A549 (cell line): Measurements from ENCODE around the gene CPZ. TPM values are rescaled to one million over a fixed set of nuclear protein-coding genes. Genes with fewer than 3 reads are reported as not detected.

ENCODE experiments used
- ATAC-seq, 2 experiments: fragments of 200-7000 bp in 1 of 2; fragments of >200 bp in 1 of 2; cut with Nextera tagmentation in 1 of 2; cut with Tn5 transposase in 1 of 2; 3 replicates each; pipeline versions ENCODE4 v1.8.0 to v1.9.1; 2018 to 2020; ENCODE audit warnings: mild to moderate bottlenecking in 1 of 2, moderate library complexity in 1 of 2
- CTCF ChIA-PET: fragments of 300-600 bp; sonication (Branson Sonifier 250); formaldehyde crosslinking; extraction: SDS; loops from one replicate; lab custom pipeline; 2021; ENCODE audit warnings: antibody characterized with exemption, inconsistent platforms; lab: Yijun Ruan, JAX
- POLR2A ChIA-PET: fragments of 350-600 bp; formaldehyde crosslinking; extraction: SDS; loops from one replicate; lab custom pipeline; 2021; ENCODE audit warnings: antibody characterized with exemption, inconsistent platforms; lab: Yijun Ruan, JAX
- DNase-seq, 2 experiments: peaks; one replicate each; pipeline versions ENCODE4 v3.0.0 to v3.0.0-alpha.2; 2011 to 2016; ENCODE audit warnings: low read depth in 1 of 2, low spot score in 1 of 2
- FAIRE-seq: peaks from 2 replicates; lab custom pipeline; 2011; peaks lifted over from hg19 to GRCh38; lab: Jason Lieb, UNC
- H3K27ac ChIP-seq, 2 experiments: fragments of >200 bp; sonication (Bioruptor Twin); formaldehyde crosslinking; 3 replicates each; pipeline ENCODE4 v1.5.1; 2016 to 2017
- H3K4me1 ChIP-seq: fragments of >200 bp; sonication (Bioruptor Twin); formaldehyde crosslinking; 3 replicates; pipeline ENCODE4 v1.6.1; 2016
- H3K4me2 ChIP-seq: fragments of >200 bp; sonication (Bioruptor Twin); formaldehyde crosslinking; 3 replicates; pipeline ENCODE4 v1.6.1; 2016
- H3K4me3 ChIP-seq: fragments of >200 bp; sonication (Bioruptor Twin); formaldehyde crosslinking; 3 replicates; pipeline ENCODE4 v1.5.1; 2016
- H3K9me3 ChIP-seq: fragments of >200 bp; sonication (Bioruptor Twin); formaldehyde crosslinking; 3 replicates; pipeline ENCODE4 v1.6.1; 2016
- BHLHE40 ChIP-seq: IDR thresholded peaks from 2 replicates; pipeline ENCODE4 v1.6.1; 2012; ENCODE audit warnings: low read depth, low read length, inconsistent platforms
- CBX2 ChIP-seq: fragments of 200-600 bp; sonication (generic); IDR thresholded peaks from 2 replicates; pipeline ENCODE4 v1.6.1; 2016; ENCODE audit warnings: low read depth, mild to moderate bottlenecking, borderline replicate concordance
- CEBPB ChIP-seq, 2 experiments: fragments of >200 bp in 1 of 2; sonication (Bioruptor Twin) in 1 of 2; formaldehyde crosslinking in 1 of 2; IDR thresholded peaks; 2 replicates each; pipeline ENCODE4 v1.6.1; 2012 to 2016
- CHD2 ChIP-seq: fragments of 150-350 bp; IDR thresholded peaks from 2 replicates; pipeline ENCODE4 v1.6.1; 2014; ENCODE audit warnings: low read length; ENCODE audit not compliant: partially characterized antibody
- ESRRA ChIP-seq: fragments of 150-350 bp; IDR thresholded peaks from 2 replicates; pipeline ENCODE4 v1.6.1; 2014; ENCODE audit warnings: mild to moderate bottlenecking, low read length, borderline replicate concordance
- FOXS1 ChIP-seq: fragments of 250-450 bp; sonication (Bioruptor Pico); IDR thresholded peaks from 2 replicates; pipeline ENCODE4 v1.5.0; 2020; ENCODE audit warnings: mild to moderate bottlenecking, moderate library complexity
- GATA3 ChIP-seq: IDR thresholded peaks from 2 replicates; pipeline ENCODE4 v1.6.1; 2012; ENCODE audit warnings: borderline replicate concordance
- HDAC2 ChIP-seq: fragments of 200-600 bp; sonication (generic); IDR thresholded peaks from 2 replicates; pipeline ENCODE4 v1.6.1; 2016
- HOXA7 ChIP-seq: fragments of 250-450 bp; sonication (Bioruptor Pico); IDR thresholded peaks from 2 replicates; pipeline ENCODE4 v1.5.0; 2020; ENCODE audit warnings: mild to moderate bottlenecking, moderate library complexity
- HOXB13 ChIP-seq: fragments of 250-450 bp; sonication (Bioruptor Pico); IDR thresholded peaks from 2 replicates; pipeline ENCODE4 v1.5.0; 2020; ENCODE audit warnings: low read depth, mild to moderate bottlenecking, moderate library complexity
- HOXB5 ChIP-seq: fragments of 250-450 bp; sonication (Bioruptor Pico); IDR thresholded peaks from 2 replicates; pipeline ENCODE4 v1.5.0; 2020; ENCODE audit warnings: mild to moderate bottlenecking, moderate library complexity
- JUNB ChIP-seq: fragments of >200 bp; sonication (Bioruptor Twin); formaldehyde crosslinking; IDR thresholded peaks from 2 replicates; pipeline ENCODE4 v1.6.1; 2016
- KDM1A ChIP-seq: fragments of 200-600 bp; sonication (generic); IDR thresholded peaks from 2 replicates; pipeline ENCODE4 v1.6.1; 2016; ENCODE audit warnings: low read depth, mild to moderate bottlenecking
- KDM5A ChIP-seq: fragments of 200-600 bp; sonication (generic); IDR thresholded peaks from 2 replicates; pipeline ENCODE4 v1.6.1; 2016; ENCODE audit warnings: antibody characterized with exemption, mild to moderate bottlenecking
- MAFK ChIP-seq: fragments of 450-650 bp; IDR thresholded peaks from 2 replicates; pipeline ENCODE4 v1.6.1; 2014; ENCODE audit not compliant: partially characterized antibody
- MAZ ChIP-seq: fragments of 150-350 bp; IDR thresholded peaks from 2 replicates; pipeline ENCODE4 v1.6.1; 2014; ENCODE audit warnings: antibody characterized with exemption, low read depth, low read length, borderline replicate concordance
- MYC ChIP-seq: IDR thresholded peaks from 2 replicates; pipeline ENCODE4 v1.6.1; 2012; ENCODE audit warnings: mild to moderate bottlenecking, inconsistent platforms, low read length, improper control_type of control experiment, borderline replicate concordance
- NFE2L2 ChIP-seq: fragments of 150-350 bp; conservative IDR thresholded peaks from 2 replicates; pipeline ENCODE4 v1.6.1; 2014; ENCODE audit warnings: low read length
- NPAS2 ChIP-seq: fragments of 250-450 bp; sonication (Bioruptor Pico); IDR thresholded peaks from 2 replicates; pipeline ENCODE4 v1.8.0; 2022; ENCODE audit warnings: mild to moderate bottlenecking, moderate library complexity, borderline replicate concordance
- NR3C1 ChIP-seq: fragments of >200 bp; sonication (Bioruptor Twin); formaldehyde crosslinking; IDR thresholded peaks from 3 replicates; pipeline ENCODE4 v1.6.1; 2017
- RCOR1 ChIP-seq: fragments of 150-350 bp; IDR thresholded peaks from 2 replicates; pipeline ENCODE4 v1.6.1; 2014; ENCODE audit warnings: antibody characterized with exemption, low read length, low read depth
- RFX5 ChIP-seq: fragments of 450-650 bp; IDR thresholded peaks from 2 replicates; pipeline ENCODE4 v1.7.1; 2014; ENCODE audit warnings: antibody characterized with exemption, mild to moderate bottlenecking, moderate library complexity
- SMC3 ChIP-seq: fragments of >200 bp; sonication (Bioruptor Twin); formaldehyde crosslinking; IDR thresholded peaks from 3 replicates; pipeline ENCODE4 v1.6.1; 2018; ENCODE audit warnings: inconsistent platforms
- SREBF2 ChIP-seq: fragments of 450-650 bp; IDR thresholded peaks from 2 replicates; pipeline ENCODE4 v1.6.1; 2014; ENCODE audit warnings: mild to moderate bottlenecking, moderate library complexity
- ZC3H11A ChIP-seq: fragments of 450-650 bp; IDR thresholded peaks from 2 replicates; pipeline ENCODE4 v1.6.1; 2014; ENCODE audit warnings: antibody characterized with exemption, mild to moderate bottlenecking
- ZFP36 ChIP-seq: fragments of 450-650 bp; IDR thresholded peaks from 2 replicates; pipeline ENCODE4 v1.6.1; 2014; ENCODE audit warnings: borderline replicate concordance; ENCODE audit not compliant: partially characterized antibody
- ZNF302 ChIP-seq: fragments of 250-450 bp; sonication (Bioruptor Pico); IDR thresholded peaks from 2 replicates; pipeline ENCODE4 v1.9.0; 2021; ENCODE audit warnings: inconsistent platforms, mild to moderate bottlenecking, moderate library complexity
- ZSCAN20 ChIP-seq: fragments of 250-450 bp; sonication (Bioruptor Pico); IDR thresholded peaks from 2 replicates; pipeline ENCODE4 v1.8.0; 2022; ENCODE audit warnings: mild to moderate bottlenecking, moderate library complexity
- WGBS: methylation state at CpG from one replicate; pipeline ENCODE4 v1.1.6; 2017; ENCODE audit errors: missing lambda C conversion rate; 5-methylcytosine and 5-hydroxymethylcytosine counted together
- polyA plus RNA-seq, 4 experiments: library from polyadenylated mRNA; depleted of rRNA in 3 of 4; stranded (reverse); fragments of >200 nt; fragmentation: RNase III in 1 of 4; extraction: RNeasy Plus Mini Kit Qiagen cat#74134 plus additional on column Dnase treatment in 1 of 4; gene quantifications; 2 replicates in 3 of 4; 3 replicates in 1 of 4; pipeline ENCODE4 v1.2.3, GENCODE V29; 2011 to 2017
- TF ChIP-seq, protein P1 (sequence below): fragments of 200-600 bp; sonication (generic); IDR thresholded peaks from 2 replicates; pipeline ENCODE4 v1.6.1; 2016; ENCODE audit warnings: antibody characterized with exemption, mild to moderate bottlenecking, moderate library complexity
- TF ChIP-seq, protein P2 (sequence below): IDR thresholded peaks from 2 replicates; pipeline ENCODE4 v1.6.1; 2012; ENCODE audit warnings: low read depth, borderline replicate concordance
- TF ChIP-seq, protein P3 (sequence below): fragments of 250-450 bp; sonication (Bioruptor Pico); IDR thresholded peaks from 2 replicates; pipeline ENCODE4 v1.5.0; 2021; ENCODE audit warnings: mild to moderate bottlenecking, moderate library complexity, borderline replicate concordance

The CPZ gene
- polyA plus RNA-seq, 2 of the 4 experiments (the other 2 are of a cell fraction) = 0.09 to 0.21 TPM

DNA sequence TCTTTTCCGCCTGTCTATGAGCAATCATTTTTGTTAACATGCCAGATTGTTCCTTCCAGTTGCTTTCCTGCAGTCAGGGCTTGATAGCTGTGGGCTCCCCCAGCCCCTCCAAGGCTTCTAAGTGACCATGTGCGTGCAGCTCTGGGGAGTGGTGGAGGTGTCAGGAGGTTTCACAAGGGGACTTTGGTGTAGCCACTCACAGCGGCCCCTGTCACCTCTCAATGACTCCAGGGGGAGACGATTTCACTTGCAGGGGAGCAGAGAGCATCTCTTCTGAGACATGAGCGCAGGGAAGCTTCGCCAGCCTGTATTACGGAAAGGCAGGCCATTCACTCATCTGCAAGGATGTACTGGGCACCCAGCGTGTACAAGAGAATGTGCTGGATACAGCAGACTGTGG is 15.5 kb upstream of the CPZ start:
- no peaks in the 10 kb centered on the region for H3K9me3 ChIP-seq
- POLR2A ChIA-PET = interaction anchor here (0.6 kb wide), 1 partner anchor 20 kb away, joined by 3 read pairs; no protein-coding TSS in a partner anchor
- H3K4me3 ChIP-seq = no peak overlapping the region
- TF ChIP-seq CHD2 = no peak
- TF ChIP-seq KDM5A = no peak
- no peak for TF ChIP-seq NPAS2
- H3K27ac ChIP-seq = no peak overlapping the region
- CTCF ChIA-PET = interaction anchor here (1.0 to 1.1 kb wide), 3 partner anchors 10 to 105 kb away, joined by 3 to 4 read pairs (median 3); no protein-coding TSS in a partner anchor
- DNase-seq (no peak), FAIRE-seq (no peak), ATAC-seq (no peak)
- no peak overlapping the region for H3K4me2 ChIP-seq
- H3K4me1 ChIP-seq = no peaks in the 10 kb centered on the region
- WGBS = 6% methylated on average over 7 of the region's 8 CpGs

DNA sequence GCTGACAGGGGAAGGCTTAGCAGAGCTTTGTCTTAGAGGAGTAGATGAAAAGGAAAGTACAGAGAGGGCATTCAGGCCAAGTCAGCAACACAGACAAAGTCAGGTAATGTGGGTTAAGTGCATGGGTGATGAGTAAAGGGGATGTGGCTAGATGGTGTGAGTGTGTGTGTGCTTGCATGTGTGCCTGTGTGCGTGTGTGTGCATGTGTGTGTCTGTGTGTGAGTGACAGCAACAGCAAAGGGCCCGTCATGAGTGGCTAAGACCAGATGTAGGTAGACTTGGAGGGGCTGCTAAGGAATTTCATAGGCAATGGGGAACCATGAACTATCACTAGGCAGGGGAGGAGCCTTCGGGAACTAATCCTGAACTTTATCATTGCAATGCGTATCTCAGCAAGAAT is 14.6 kb upstream of the CPZ start:
- POLR2A ChIA-PET = no interaction called here
- no peak for DNase-seq
- TF ChIP-seq, protein P1, sequence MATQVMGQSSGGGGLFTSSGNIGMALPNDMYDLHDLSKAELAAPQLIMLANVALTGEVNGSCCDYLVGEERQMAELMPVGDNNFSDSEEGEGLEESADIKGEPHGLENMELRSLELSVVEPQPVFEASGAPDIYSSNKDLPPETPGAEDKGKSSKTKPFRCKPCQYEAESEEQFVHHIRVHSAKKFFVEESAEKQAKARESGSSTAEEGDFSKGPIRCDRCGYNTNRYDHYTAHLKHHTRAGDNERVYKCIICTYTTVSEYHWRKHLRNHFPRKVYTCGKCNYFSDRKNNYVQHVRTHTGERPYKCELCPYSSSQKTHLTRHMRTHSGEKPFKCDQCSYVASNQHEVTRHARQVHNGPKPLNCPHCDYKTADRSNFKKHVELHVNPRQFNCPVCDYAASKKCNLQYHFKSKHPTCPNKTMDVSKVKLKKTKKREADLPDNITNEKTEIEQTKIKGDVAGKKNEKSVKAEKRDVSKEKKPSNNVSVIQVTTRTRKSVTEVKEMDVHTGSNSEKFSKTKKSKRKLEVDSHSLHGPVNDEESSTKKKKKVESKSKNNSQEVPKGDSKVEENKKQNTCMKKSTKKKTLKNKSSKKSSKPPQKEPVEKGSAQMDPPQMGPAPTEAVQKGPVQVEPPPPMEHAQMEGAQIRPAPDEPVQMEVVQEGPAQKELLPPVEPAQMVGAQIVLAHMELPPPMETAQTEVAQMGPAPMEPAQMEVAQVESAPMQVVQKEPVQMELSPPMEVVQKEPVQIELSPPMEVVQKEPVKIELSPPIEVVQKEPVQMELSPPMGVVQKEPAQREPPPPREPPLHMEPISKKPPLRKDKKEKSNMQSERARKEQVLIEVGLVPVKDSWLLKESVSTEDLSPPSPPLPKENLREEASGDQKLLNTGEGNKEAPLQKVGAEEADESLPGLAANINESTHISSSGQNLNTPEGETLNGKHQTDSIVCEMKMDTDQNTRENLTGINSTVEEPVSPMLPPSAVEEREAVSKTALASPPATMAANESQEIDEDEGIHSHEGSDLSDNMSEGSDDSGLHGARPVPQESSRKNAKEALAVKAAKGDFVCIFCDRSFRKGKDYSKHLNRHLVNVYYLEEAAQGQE = no peak
- no peak for TF ChIP-seq ZFP36
- no peak for TF ChIP-seq ZSCAN20 (CRISPR knock-in tag)
- no peak for TF ChIP-seq HOXA7 (CRISPR knock-in tag)
- TF ChIP-seq HOXB13 (CRISPR knock-in tag) = no peak
- no peak for TF ChIP-seq CEBPB (IDR thresholded peaks at IDR 0.05)
- no peak for TF ChIP-seq FOXS1 (CRISPR knock-in tag)
- TF ChIP-seq RCOR1 = no peak
- no peak for TF ChIP-seq ZC3H11A
- TF ChIP-seq BHLHE40 = no peak
- no peak for TF ChIP-seq MAZ
- TF ChIP-seq JUNB = no peak
- TF ChIP-seq ZNF302 (CRISPR knock-in tag) = no peak
- no peak for TF ChIP-seq KDM1A
- TF ChIP-seq MAFK = no peak
- TF ChIP-seq NR3C1 = no peak
- no peak for TF ChIP-seq CBX2
- TF ChIP-seq NPAS2 = no peak
- TF ChIP-seq, all 56 proteins: peak for 0
- CTCF ChIA-PET = interaction anchor here (1.0 to 1.1 kb wide), 3 partner anchors 9 to 106 kb away, joined by 3 to 4 read pairs (median 3); no protein-coding TSS in a partner anchor
- H3K4me2 ChIP-seq = no peak overlapping the region
- no peaks in the 10 kb centered on the region for H3K4me1 ChIP-seq
- no peak overlapping the region for H3K4me3 ChIP-seq
- no peak for ATAC-seq
- WGBS = 27% methylated on average over 4 of the region's 4 CpGs
- H3K27ac ChIP-seq = no peak overlapping the region
- no peaks in the 10 kb centered on the region for H3K9me3 ChIP-seq
- FAIRE-seq = no peak

DNA sequence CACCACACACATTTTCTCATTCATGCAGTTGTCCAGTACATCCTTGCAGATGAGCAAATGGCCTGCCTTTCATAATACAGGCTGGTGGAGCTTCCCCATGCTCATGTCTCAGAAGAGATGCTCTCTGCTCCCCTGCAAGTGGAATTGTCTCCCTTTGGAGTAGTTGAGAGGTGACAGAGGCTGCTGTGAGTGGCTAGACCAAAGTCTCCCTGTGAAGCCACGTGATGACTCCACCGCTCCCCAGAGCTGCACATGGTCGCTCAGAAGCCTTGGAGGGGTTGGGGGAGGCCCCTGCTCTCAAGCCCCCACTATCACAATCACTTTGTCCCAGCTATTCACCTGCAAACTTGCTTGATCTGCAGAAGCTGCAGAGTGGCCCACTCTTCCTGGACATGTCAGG is 13.8 kb upstream of the CPZ start:
- DNase-seq = no peak
- TF ChIP-seq, protein P2, sequence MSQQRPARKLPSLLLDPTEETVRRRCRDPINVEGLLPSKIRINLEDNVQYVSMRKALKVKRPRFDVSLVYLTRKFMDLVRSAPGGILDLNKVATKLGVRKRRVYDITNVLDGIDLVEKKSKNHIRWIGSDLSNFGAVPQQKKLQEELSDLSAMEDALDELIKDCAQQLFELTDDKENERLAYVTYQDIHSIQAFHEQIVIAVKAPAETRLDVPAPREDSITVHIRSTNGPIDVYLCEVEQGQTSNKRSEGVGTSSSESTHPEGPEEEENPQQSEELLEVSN = no peak
- TF ChIP-seq HOXB5 (CRISPR knock-in tag) (no peak), FOXS1 (CRISPR knock-in tag) (no peak), ZNF302 (CRISPR knock-in tag) (no peak), NFE2L2 (no peak), SMC3 (no peak), RFX5 (no peak), GATA3 (no peak), KDM1A (no peak), MYC (no peak), MAZ (no peak), SREBF2 (no peak), CBX2 (no peak), ESRRA (no peak), HDAC2 (no peak)
- TF ChIP-seq, protein P3, sequence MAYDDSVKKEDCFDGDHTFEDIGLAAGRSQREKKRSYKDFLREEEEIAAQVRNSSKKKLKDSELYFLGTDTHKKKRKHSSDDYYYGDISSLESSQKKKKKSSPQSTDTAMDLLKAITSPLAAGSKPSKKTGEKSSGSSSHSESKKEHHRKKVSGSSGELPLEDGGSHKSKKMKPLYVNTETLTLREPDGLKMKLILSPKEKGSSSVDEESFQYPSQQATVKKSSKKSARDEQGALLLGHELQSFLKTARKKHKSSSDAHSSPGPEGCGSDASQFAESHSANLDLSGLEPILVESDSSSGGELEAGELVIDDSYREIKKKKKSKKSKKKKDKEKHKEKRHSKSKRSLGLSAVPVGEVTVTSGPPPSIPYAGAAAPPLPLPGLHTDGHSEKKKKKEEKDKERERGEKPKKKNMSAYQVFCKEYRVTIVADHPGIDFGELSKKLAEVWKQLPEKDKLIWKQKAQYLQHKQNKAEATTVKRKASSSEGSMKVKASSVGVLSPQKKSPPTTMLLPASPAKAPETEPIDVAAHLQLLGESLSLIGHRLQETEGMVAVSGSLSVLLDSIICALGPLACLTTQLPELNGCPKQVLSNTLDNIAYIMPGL (CRISPR knock-in tag) = no peak
- H3K9me3 ChIP-seq = no peaks in the 10 kb centered on the region
- WGBS = 0% methylated on average over 3 of the region's 3 CpGs
- ATAC-seq = no peak
- CTCF ChIA-PET = interaction anchor here (0.6 kb wide), 1 partner anchor 376 kb away, joined by 3 read pairs; no protein-coding TSS in a partner anchor
- H3K27ac ChIP-seq = no peak overlapping the region
- no peak overlapping the region for H3K4me3 ChIP-seq
- FAIRE-seq = no peak
- H3K4me2 ChIP-seq = no peak overlapping the region
- no peaks in the 10 kb centered on the region for H3K4me1 ChIP-seq
- POLR2A ChIA-PET = no interaction called here
